ENCODE results near the gene MGME1.
"Not testable (repeated sequence)": the region's sequence is repeated elsewhere in the genome, so short reads cannot be mapped to it uniquely, and the experiment has no call there.

Gene MGME1

DNA sequence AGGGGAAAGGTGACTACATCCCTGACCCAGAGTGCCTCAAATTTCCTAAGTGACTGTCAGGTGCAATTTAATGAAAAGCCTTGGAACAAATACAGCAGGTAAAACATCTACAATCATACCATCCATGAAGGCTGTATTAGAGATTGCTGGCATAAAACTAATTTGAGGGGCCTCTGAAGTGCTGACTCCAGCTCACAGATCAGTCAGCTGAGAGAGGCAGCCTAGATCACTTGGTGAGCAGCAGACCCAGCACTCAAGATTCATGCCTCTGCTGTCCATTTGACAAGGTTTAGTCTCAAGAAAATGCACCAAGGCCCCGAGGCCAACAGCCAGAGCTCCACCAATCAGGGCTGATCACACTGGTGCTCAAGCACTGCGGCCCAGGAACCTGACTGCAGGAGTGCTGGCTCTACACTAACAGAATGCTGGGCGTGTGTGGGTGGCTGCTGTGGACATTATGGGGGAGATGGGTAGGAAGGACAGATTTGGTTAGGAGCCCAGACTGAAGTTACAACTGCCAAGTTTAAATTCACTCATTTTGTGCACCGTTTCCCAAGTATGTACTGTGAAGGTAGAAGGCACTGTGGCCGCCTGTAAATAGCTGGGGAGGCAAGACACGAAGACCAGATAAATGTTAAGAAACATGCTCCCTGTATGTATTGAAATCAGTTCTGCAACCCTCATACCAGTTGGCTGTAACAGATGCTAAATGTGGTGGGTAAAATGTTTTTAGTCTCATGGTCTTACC lies 28.4 kb upstream of the MGME1 start:
- no peak for DNase-seq

DNA sequence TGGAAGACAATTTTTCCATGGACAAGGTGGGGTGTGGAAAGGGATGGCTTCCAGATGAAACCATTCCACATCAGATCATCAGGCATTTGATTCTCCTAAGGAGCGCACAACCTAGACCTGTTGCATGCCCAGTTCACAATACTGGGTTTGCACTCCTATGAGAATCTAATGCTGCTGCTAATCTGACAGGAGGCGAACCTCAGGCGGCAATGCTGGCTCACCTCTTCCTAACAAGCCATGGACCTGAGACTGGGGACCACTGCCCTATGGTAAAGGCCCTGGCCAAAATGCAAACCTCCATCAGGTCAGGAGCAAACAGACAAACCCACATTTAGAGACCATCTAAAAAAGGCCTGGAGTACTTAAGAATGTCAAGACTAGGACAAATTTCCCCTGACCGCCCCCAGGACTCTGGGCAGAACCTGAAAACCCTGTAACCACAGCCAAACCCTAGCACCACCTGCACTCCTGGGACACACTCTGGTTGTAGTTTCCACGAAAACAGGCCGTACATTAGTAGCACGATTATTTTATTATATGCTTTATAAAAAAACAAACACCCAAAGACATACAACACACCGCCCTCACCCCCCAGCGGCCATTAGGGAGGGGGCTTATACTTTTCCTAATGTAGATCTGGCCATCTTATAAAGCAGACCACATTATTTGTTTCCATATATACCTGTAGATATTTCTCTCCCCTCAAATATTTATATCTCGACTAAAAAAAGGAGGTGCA lies 27.6 kb upstream of the MGME1 start:
- DNase-seq: no peak

DNA sequence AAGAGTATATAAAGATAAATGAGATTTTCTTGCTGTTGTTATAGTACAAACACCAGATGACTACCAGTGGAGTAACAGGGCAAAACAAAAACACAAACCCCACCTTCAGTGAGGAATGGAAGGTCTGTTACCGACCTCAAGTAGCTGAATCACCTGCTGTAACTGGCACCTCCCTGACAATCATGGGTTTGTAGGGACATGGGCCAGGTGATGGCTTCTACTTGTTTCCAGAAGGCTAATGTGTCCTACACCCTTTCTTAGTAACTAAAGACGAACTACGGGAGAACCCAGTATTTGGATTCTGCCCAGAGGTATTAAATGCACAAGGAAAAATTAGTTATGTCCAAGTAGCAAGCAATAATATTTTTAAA lies 27.0 kb upstream of the MGME1 start:
- no peak for DNase-seq

DNA sequence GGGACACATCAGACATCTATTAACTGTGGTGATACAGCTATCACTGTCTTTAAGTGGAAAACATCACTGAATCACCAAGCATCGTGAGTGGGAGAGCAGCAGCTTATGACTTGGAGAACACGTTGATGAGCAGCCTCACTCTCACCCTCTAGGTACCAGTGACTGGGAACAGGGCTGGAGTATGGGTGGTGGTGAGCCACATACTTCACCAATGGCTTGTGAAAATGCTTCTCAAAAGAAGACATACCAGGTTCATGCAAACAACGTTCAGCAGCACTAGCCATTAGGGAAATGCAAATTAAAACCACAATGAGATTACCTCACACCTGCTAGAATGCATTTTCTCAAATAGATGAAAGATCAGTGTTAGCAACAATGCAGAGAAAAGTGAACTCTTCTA lies 25.5 kb upstream of the MGME1 start:
- DNase-seq: no peak

DNA sequence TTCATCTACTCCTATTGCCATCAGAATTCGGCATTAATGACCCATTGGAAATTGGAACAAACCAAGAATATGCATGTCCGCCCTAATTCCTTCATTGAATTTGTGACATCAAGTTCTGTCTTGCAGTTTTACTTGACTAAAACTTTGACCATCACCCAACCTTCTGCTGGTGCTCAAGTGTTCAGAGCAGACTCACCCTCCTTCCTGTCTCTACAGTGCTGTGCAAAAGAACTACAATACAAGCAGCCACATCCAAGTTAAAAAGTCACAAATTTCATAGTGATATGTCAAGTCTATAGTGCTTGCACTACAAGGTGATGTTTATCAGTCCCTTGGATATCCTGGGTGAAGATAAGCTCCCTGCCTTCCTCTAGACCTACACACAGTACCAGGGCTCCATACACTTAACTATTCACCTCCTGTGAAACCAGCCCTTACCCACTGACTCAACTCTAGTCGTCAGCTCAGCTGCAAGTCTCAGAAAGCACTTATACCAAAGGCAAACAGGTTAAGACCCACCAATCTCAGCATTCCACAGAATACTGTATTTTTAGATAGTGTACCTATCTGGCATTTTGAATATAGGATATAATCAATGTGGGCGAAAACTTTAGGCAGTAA lies 23.9 kb upstream of the MGME1 start:
- no peak for DNase-seq

DNA sequence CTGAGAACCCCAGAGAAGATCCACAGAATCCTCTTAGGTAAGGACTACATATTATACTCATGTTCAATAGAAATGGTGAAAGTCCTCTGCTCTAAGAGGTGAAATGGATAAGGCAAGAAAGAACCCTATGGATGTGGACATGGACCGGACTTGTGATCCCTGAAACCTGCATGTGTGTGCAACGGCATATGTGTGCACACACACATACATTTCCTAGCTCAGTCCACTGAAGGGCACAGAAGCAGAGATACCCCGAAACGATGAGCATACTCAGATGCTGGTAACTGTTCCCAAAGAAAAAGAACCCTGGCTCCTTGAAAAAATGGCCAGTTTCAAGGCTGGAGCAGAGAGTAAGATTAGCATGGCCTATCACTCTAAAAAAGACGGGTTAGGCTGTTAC lies 22.8 kb upstream of the MGME1 start:
- DNase-seq: no peak

DNA sequence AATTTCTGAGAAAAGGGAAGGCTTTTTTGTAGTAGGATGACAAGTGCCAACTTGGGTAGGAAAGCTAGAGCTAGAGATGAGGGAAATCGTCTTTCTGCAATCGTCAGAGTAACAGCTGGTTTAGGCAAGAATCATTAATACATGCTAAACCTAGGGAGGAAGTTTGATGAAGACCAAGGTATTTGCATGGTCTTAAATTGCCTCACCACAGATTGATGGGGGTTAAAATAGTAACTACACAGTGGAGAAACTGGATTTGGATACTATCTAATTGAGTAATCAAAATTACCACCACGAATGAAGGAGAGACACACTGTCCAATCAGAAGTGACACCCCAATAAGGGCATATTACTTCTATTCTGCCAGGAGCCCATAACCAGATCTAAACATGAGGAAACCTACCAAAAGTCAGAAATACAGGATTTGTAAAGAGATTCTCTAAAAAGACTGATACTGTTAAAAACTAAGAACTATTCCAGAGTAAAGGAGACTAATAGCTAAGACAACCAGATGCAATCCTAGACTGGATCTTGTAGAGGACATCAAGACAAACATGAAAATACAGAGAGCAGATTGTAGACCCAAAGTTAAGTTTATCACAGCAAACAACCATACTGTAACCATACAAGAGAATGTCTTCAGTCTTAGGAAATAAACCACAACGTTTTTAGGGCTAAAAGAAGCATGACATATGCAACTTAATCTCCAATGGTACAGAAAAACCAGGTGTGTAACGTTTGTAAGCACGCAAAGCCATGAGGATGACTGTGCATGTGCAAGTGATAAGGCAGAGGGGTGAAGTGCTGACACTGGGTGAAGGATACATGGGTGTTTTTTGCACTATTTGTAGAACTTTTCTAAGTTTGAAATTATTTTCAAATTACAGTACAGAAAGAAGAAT lies 22.0 kb upstream of the MGME1 start:
- DNase-seq: no peak

DNA sequence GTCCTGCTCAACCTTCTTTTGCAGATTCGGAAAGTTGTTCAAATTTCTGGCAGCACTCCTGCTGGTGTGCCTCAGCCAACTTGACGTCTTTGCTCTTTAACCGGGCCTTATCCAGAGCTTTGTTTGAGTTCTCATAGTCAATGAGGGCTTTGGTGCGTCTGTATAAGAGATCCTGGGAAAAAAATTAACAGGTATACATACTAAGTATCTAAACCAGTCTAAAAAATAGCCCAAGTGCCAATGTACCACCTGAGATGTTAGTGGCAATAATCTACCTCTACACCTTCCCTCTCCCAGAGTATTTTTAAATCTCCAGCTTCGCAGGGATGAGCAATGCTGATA lies 21.4 kb upstream of the MGME1 start:
- DNase-seq: no peak

DNA sequence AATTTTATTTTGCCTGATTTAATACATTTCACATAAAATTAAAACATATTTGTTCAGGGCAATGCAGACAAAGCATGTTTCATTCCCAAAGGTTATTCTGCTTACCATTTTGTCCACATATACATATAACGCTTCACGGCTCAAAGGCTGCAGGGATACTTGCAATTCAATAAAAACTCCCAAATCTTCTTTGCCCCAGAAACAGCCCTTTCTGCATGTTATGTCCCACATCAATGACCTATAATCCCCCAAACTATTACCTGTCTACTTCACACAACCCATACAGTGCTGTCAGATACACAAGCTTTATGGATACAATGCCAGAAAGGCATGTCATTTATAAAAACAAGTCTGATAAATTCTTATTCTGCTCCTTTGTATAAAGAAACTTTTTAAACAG lies 20.4 kb upstream of the MGME1 start:
- no peak for DNase-seq

DNA sequence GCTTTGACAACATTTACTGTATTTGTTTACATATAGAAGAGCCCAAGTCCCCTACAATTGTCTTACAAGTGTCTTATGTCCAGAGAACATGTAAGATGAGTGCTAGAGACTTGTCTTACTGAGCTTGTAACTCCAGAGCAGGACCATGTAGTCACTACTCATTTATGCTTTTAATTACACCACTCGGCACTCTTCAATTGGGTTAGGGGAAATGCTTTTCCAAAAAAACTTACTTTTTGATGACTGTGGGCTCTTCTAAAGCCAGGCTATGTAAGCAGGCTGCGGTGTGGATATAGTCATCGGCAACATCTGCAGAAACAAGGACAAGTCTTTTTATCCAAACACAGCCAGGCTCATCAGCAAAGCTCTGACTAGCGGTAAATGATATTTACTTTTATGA lies 18.9 kb upstream of the MGME1 start:
- no peak for DNase-seq

DNA sequence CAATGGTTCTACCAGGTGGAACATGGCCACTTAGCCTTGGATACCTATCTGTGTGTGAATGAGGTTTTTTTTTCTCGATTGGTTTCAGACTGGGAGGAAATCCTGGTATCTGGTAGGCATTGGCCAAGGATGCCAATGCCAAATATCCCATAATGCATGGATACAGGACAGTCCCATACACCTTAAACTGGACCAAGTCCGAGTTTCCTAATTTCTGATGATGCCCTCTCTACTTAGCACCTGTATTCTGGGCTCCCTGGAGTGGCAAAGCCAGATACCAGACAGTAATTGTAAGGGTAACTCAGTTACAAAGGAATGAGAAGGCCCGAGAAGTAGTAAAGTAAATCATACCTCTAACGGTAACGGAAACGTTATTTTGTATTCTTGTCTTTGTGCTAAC lies 18.1 kb upstream of the MGME1 start:
- DNase-seq: no peak

DNA sequence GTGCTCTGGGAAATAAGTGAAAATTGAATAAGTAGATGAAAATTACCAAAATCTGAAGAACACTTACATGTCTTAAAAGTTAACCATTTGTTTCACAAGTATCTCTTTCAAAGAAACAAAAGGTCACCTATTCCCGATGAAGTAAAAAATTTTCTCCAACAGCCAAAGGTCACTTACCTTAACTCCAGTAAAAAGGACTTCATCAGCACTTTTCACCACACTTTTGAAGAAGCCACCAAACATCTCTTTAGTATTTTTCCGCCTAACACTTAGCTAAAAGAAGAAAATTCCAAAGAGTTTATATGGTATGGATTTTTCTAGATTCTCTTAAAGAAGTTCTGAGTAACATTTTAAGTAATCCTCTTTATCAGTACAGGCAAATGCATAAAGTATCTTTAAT lies 17.5 kb upstream of the MGME1 start:
- DNase-seq: no peak

DNA sequence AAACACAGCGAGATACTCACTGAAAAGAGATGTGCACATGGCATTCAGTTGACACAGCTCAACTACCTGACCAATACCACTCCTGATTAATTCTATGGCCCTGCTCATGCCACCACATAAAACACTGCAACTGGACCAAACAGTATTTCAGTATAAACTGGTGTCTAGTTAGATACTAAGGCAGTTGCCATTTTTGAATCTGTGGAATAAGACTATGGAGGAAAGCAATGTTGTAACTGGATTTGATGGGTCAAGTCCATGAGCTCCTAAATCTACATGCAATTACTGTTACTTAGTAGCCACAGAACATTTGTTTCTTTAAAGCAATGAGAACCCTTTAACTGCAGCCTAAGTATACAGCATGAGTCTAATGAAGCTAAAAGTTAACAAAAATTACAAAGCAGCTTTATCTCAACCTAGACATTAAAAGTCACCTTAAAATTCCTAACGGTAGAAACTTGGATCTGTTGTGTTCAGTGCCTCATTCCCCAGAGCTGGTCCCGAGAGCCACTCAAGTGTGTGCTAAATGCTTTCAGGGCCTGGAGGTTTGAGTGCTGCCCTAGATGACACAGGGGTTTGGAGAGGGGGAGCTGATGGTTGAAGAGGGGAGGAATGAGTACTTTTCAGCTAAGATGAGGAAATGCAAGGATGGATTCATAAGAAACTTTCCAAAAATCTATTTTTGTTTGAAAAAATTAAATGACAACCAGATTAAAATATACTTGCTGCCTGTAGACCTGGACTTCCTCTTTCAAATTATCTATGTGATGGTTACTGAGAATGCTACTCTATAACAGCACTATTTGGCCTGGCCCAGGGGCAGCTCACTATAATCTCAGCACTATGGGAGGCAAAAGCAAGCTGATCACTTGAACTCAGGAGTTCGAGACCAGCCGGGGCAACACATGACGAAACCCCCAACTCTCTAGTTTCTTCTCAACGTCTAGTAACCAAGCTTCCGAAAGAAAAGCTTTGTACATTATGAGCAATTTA lies 15.8 kb upstream of the MGME1 start:
- no peak for DNase-seq

DNA sequence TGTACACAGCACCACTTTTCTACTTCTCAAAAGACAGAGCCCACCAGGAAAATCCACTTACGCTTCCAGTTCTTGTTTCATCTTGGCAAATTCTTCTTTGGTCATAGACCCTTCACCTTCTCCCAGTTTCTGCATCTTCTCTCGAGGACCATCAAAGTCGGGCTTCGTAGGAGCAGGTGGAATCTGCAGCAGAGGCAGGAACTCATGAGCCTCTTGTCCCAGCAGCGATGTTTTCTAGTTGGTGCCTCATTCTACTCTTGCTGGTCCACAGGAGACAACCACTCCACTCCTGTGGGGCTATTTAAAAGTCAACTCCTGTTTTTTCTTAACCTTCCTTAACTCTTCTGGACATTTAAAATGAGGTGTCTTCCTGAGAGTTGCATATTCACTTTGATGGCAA lies 14.9 kb upstream of the MGME1 start:
- DNase-seq: no peak

DNA sequence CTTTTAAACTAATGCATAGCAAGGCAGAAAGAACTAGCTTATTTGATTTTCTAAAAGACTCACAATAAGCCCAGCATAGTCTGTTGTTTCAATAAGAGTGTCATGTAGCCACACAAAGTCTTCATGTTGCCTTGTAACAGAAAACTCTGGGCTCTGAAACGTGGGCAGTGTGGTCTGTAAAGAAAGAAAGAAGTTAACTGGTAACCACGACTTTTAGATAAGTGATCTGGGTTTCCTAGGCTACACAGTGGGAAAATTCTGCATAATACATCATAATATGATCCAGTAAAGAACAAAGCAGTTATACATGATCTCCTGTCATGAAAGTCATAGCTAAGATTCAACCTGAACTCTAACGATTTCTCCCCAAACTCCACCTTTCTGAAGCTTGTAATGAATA lies 13.5 kb upstream of the MGME1 start:
- DNase-seq: no peak

DNA sequence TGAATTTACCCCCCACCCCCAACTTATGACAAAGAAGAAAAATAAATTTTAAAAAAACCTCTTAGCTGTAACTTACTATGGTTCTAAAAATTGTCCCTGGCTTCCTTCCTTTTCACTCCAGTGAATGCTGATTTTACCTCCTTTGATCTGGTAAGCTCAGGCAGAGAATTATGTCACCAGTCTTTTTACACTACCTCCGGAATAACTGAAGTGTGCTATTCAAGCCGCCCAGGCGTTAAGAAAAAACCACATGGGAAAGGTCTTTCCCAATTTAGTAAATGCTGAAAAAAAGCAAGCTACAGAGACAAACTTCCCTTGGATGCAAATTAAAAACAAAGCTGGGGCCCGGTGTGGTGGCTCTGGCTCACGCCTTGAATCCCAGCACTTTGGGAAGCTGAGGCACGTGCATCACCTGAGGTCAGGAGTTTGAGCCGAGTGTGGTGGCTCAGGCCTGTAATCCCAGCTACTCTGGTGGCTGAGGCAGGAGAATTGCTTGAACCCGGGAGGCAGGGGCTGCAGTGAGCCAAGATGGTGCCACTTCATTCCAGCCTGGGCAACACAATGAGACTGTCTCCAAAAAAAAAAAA lies 12.6 kb upstream of the MGME1 start:
- no peak for DNase-seq

DNA sequence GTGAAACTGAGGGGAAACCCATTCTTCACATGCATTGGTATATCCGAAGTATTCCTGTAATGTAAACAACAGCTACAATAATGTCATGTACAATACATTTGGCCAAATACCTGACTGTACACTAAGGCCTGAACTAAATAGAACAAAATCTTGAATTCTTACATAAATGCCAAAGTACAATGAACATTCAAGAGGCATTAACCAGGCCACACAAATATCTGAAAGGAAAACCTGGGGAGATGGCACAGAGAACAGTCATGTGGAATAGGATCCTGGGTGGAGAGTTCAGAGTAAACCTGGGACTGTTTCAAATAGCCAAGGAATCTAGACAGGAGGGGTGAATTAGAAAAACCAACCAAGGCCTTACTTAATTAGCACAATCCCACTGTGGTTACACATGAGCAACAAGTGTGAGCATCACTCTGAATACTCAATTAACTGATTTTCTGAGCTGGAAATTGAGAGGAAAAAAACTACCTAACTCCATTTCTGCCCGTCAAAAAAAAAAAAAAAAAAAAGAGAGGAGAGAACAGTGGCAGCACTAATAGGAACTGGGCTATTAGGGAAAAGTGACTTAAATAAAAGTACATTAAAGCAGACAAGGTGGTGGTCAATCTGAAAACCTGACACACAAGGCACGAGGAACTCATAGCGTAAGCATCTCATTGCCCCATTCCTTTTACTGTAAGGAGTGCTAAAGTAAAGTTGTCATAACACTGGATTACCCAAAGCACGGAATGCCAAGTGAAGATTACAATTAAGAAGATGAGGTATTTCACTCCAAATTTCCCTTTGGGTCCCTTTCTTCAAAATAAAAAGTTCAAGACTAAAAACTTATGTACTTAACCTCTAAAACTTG lies 11.1 kb upstream of the MGME1 start:
- DNase-seq: no peak

DNA sequence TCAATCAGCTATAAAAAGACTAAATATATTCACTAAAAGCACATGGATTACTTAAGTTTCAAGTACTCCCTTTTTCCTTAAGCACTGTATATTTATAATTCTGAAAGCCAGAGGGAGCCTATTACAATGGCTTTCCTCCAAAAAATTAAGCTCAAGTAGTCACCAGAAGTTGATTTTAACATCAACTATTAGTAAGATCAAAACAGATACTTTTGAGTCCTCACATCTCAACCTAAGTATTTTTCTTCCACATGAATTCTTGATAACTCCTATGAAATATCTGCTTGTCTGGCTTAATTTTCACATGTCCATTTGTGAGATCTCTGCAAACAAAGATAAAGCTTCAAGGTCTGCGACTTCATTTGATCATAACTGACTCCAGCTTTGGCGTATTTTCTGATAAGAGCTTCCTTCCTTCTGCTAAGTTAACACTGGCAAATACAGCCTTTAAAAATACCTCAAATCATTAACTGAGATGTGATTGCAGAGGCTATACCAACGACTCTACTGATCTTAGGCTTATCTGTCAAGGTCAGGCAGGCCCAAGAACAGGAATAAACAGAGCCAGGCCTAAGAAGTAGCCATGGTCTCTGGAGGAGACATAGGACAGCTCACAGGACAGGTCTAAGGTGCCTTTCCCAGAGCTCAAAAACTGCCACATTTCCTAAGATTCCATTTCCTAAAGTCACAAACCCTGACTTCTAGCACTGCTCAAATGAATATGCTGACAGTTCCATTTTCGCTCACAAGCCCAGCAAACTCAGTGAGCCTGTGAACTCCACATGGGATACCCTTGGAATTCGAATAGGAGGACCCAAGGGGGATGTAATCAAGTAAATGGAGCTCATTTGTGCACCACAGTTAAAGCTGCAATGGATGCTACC lies 10.2 kb upstream of the MGME1 start:
- peak; percentile 27 for DNase-seq

DNA sequence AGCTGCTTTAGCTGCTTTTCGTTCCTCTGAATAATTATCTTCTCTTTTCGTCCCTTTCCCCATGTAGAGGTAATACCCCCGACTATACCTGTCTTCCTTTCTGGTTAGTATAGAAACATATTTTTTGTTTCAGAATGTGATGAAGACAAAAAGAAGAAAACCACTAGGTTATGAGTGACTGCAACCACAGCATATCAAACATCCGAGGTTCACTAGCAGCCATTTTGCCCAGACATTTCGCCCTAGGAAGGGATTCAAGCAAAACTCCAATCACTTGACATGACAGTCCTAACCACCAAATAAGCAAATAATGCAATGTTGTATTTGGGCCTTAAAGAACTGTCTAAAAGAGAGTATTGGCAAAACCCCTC lies 9.6 kb upstream of the MGME1 start:
- no peak for DNase-seq

DNA sequence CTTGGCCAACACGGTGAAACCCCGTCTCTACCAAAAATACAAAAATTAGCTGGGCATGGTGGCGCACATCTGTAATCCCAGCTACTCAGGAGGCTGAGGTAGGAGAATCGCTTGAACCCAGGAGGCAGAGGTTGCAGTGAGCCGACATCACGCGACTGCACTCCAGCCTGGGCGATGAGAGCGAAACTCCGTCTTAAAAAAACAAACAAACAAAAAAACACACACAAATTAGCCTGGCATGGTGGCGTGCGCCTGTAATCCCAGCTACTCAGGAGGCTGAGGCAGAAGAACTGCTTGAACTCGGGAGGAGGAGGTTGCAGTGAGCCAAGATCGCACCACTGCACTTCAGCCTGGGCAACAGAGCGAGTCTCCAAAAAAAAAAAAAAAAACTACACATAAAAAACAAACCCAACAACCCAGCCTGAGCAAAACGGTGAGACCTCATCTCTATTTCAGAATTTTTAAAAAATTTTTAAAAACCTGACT lies 8.4 kb upstream of the MGME1 start:
- DNase-seq: not testable (repeated sequence)

Data from eye (tissue), 1 donor.